NCI-H82 treated with DMSO at 0.1 percent for 48 hours (cell line): ENCODE measurements around the gene BNIP2.
"Not testable (repeated sequence)": the region's sequence is repeated elsewhere in the genome, so short reads cannot be mapped to it uniquely, and the experiment has no call there.

ENCODE experiments used
- DNase-seq: peaks from one replicate; lab custom pipeline; 2025; ENCODE audit not compliant: unreplicated experiment; lab: John Stamatoyannopoulos, UW

BNIP2 gene

DNA sequence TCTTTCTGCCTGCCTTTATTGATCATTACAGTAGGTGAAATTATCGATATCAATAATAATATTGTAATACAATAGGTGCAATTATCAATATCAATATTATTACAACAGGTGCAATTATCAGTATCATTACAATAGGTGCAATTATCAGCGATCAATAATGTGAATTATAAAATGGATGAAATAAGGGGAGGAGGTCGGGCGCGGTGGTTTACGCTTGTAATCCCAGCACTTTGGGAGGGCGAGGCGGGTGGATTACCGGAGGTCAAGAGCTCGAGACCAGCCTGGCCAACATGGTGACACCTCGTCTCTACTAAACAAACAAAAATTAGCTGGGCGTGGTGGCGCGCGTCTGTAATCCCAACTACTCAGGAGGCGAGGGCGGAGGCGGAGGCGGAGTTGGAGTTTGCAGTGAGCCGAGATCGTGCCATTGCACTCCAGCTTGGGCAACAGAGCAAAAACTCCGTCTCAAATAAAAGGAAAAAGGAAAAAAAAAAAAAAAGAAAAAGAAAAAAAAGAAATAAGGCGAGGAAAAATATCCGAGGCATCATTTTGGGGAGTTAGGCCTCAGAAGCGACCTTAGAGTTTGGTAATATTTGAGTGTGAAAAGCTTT is 611 bp upstream of the BNIP2 start:
- peak; percentile 64 for DNase-seq

DNA sequence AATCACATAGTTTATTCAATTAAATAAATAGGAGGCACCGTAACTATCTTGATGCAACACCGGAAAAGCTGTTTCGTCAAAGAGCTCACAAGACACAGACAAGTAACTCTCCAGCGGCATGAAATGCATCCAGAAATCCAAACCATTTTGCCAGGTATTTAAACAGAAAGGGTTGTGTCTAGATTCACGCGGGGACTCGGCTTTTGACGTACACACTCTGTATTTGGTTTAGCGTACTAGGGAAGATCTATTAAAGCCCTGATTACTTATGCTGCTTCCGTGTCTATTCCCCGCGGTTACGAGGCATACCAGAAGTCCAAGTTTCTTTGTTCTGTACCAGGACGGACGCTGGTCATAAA is 718 bp downstream of the BNIP2 start:
- no peak for DNase-seq

DNA sequence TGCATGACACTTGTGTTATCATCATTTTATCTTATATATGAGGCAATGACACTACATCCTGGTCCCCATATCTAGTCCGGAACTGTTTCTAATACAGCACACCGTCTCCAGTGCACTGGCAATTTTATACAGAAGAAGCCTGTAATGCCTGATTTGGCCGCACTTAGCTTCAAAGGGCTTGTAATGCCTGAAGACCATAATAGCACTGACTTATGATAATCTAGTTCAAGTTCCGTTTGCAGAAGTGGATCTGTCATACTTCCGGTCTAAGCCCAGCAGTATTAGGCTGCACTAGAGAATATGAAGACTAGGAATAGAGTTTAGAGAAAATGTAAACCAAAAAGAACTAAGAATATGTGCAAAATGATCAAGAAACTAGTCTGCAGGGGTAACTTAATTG is 1.3 kb downstream of the BNIP2 start:
- no peak for DNase-seq

DNA sequence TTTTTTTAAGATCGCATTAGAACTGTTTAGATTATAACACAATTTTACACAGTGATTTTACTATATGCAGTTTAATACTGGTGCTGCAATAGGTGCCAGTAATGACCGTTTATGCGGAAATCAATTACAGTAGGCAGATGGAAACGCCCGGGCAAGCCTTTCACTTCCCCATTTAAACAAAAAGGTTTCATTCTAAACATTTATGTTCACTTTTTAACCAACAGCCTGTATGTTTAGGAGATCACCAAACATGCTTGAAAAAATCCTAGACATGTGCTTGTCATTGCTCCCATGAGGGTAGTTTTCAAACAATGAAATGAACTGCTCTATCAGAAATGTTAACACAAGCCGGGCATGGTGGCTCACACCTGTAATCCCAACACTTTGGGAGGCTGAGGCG is 2.7 kb downstream of the BNIP2 start:
- DNase-seq = no peak

DNA sequence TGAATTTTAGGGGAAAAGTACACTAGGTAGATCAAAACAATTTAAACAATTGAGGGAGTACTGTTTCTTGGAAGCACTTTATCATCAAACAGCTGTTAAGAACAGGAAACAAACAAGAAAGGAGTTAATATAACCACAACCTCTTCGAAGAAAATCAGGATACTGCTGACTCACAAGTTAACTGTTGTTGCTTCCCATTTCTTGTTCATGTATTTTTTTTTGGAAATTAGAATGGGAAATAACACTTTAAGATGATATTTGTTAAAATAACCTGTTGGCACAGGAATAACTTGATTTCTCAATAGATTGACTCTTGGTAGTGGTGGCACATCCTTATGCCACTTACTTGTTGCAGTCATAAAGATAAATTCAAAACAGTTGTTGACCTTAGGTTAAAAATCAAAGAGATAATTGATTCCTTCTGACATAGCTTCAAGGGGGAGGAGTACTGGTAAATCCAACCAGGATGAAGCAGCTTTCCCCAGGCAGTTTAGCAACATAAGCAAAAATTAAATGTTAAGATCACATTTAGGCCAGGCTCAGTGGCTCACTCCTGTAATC is 3.3 kb downstream of the BNIP2 start:
- no peak for DNase-seq

DNA sequence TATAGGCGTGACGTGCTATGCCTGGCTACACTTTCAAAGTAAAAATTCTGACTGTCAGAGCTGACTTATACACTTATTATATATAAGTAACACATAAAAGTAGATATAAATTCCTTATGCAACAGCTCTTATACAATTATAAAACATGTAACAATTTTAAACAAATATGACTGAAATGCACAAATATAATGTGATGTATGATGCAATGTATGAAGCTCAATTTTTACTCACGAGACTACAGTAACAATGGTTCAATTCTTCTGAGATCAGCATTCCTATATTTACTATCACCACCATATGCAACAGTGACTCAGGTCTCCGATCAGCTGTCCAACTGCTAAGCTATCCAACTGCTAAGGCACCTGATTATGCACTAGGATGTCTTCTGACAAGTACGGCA is 8.2 kb downstream of the BNIP2 start:
- DNase-seq = no peak

DNA sequence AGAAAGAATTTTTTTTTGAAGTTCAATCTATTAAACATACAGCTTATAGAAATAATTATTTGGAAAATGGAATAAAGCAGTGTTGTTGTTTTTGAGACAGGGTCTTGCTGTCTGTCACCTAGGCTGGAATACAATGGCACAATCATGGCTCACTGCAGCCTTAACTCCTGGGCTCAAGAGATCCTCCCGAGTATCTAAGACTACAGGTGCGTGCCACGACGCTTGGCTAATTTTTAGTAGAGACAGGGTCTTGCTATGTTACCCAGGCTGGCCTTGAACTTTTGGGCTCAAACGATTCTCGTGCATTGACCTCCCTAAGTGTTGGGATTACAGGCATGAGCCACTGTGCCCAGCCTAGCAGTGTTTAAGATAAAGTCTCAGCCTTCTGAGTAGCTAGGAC is 8.8 kb downstream of the BNIP2 start:
- DNase-seq = no peak

DNA sequence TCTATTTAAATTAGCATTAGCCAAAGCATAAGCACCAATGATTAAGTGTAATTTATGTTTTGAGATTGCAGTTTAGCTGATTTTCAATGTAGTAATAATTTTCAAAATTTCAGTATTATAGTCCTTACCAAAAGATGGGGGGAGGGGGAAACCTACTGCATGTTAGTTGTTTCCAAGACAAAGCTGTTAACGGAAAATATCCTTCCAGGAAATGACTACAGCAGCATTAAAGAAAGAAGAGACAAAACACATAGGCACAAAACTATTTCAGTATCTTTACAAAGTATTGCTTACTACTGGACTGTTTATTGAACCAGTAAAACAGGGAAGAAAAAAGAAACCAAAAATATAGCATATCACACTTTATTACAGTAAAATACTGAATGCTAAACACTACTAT is 10.5 kb downstream of the BNIP2 start:
- DNase-seq = no peak

DNA sequence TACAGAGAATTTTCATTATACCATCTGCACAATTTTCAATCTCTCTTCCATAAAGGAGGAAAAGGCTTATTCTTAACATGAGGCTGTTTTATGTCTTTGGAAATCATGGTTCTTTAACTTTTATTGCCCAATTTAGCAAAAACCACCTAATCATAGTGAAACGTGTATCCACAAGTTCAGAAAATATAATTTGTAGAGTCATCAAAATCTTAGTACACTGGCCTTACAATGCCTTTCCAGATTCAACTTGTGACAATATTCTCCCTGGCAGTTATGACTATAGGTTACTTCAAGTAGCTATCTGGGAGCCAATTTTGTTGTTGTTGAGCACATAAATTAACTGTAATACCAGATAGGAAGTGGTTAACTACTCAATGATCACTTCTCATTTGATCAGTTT is 10.9 kb downstream of the BNIP2 start:
- DNase-seq = no peak

DNA sequence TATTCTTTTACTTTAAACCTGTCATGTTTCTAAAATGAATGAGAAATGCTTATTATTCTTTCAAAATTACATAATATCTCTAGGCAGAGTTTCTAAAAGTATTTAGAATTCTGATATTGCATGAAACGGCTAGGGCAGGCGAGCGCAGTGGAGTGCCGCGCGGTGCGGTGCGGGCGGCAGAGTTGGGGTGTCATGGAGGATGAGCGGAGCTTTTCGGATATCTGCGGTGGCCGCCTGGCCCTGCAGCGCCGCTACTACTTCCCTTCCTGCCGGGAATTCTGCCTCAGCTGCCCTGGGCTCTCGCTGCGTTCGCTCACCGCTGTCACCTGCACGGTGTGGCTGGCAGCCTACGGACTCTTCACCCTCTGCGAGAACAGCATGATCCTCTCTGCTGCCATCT is 12.6 kb downstream of the BNIP2 start:
- DNase-seq = no peak

DNA sequence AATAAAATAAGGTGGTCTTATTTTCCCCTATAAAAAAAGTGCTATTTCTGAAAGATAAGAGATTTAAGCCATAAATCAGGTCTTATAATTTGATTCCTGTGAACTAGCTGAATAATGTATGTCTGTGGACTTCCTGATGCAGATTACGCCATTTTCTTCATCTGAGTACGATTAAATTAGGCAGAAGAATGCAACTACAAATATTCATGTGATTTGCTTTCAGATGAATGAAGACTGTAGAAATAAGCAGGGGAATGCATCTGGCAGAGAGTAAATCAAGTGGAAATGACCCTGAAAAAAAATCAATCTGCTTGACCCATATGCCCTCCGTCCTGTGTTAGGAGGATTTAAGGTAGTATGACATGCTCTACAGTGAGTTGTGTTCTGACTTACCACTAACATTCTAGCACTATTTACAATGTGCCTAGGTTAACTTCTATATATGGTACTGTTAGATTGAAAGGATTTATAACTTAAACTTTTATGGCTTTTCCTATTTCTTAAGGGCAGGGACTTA is 14.7 kb downstream of the BNIP2 start:
- DNase-seq = no peak

DNA sequence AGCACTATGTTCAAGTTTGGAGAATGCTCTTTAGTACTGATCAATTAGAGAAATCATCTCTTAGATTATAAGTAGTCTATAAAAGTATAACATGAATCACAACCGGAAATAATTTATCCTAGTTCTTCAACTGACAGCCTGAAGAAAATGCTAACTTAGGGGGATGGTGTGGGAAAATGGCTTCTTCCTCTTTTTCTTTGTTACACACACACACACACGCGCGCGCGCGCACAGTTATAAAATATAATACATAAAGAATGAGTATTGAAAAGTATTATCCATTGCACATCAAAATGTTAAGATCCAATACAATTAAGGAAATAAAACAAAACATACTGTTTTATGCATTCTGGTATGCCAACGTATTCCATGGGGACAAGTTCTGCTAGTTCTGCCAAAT is 20.6 kb downstream of the BNIP2 start:
- DNase-seq = no peak

DNA sequence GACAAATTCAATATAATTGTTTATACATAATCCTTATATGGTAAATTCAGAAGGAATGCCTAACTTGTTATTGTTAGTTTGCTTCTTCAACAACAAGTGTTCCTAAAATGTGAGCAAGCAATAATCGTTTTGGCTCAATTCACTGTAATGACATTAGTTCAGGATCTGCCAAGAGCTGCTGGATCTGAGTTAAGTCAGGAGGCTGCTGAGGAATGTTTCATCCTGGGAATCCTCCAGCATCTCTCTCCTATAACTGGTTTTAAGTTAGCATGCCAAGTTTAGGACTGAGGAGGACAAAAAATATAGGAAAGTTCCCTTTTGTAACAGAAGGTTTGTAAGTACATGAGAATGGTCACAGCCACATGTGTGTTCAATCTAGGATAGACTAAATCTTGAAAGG is 26.9 kb downstream of the BNIP2 start:
- no peak for DNase-seq

DNA sequence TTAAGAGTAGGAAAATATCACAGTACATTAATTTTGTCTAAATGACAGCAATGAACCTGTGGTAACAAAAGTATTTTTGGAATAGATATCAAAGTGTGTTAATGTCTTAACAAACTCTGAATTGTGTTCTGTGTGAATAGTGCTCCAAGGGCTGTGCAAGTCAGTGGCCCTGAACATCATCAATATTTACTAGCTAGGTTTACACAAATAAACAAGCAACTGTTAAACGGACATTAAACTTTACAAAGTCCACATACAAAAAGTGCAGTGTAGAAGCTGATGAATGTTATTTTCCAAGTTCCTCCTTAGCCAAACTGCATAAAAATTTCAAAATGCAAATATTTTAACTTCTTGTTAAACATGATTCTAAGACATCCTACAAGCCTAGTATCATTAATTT is 29.8 kb downstream of the BNIP2 start:
- no peak for DNase-seq

DNA sequence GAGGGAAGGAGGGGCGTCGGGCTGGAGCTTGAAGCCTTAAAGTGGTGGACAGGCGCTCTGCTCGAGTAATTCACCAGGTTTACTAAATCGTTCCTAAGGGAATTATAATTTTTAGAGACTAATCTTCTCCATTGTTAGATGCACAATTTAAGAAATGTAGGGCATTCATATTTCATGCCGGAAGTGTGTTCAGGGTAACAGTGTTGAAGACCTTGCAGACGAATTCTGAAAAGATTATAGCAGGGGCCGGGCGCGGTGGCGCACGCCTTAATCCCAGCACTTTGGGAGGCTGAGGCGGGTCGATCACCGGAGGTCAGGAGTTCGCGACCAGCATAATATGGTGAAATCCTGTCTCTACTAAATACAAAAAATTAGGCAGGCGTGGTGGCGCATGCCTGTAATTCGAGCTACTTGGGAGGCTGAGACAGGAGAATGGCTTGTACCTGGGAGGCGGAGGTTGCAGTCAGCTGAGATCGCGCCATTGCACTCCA is 31.4 kb downstream of the BNIP2 start:
- no peak for DNase-seq

DNA sequence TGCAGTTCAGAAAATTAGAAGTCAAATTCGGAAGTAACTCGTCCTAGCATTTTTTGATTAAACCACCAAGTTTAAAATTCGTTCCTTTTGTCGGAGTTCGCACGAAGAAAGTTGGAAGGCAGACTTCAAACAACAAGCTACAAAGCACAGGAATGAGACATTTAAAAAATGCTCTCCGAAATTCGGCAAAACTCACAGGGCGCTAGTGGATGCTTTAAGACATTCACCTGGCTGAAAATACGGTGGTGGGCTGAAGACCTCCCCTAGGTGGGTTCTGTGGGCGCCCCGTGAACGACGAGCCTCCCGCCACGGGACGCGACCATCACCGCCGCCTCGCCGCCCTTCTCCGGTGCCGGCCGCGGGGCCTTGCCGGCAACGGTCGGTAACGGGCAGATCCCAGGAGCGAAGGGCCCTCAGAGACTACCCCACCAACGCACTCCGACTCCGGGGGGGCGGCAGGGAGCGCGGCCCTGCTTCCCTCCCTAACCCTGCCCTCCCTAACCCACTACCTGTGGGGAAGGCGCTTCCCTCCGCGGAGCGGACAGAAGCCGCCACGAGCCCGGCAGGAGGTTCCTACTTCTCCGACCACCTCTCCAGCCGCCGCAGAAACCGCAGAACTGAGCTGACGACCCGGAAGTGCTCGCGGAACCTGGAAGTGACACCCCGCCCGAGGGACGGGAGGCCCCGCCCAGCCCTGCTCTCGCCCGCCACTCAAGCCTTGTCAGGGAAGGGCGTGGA is 32.1 kb downstream of the BNIP2 start, which contains the start of gene GTF2A2:
Gene GTF2A2, minus strand, starts transcription at position 619 of the 738 bp plus-strand sequence. CDS start 5,238 bp downstream, outside the sequence.
- peak; percentile 77 for DNase-seq

DNA sequence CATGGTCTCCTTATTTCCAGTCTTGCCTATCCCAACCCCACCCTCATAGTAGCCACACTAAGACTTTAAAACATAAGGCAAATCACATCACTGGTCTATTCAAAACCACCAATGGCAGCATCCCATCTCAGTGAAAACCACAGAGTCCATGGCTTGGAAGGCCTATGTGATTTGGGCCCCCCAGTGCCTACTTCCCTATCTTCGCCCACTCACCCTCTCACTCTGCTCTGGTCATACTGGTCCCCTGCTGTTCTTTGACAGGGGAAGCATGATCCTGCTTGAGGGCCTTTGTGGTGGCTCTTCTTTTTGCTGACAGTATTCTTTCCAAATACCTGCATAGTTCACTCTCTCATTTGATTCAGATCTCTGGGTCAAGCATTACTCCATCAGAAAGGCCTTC is 35.1 kb downstream of the BNIP2 start:
- no peak for DNase-seq

DNA sequence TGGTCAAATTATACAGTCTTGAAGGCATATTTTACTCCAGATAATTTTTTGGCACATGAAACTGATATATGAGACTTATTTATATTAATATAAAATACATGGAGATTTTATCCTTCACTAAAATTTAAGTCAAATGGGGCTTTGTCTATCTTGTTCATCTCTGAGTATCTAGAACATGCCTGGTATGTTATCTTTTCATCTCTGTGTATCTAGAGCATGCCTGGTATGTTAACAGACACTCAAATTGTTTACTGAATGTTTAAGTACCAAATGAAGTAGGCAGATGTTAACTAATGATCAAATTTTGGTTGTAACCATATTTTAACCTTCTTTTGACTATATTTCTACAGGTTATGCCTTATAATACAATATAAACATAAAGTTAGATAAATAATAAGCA is 39.5 kb downstream of the BNIP2 start:
- DNase-seq = no peak

DNA sequence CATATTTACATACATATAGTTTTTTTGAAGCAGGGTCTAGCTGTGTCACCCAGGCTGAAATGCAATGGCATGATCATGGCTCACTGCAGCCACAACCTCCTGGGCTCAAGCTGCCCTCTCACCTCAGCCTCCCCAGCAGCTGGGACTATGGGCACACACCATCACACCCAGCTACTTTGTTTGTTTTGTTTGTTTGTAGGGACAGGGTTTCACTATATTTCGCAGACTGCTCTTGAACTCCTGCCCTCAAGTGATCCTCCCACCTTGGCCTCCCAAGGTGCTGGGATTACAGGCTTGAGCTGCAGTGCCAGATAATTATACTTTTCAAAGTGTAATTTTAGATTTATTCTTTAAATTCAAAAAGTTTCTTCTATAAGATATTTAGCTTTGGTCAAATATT is 42.0 kb downstream of the BNIP2 start:
- no peak for DNase-seq

DNA sequence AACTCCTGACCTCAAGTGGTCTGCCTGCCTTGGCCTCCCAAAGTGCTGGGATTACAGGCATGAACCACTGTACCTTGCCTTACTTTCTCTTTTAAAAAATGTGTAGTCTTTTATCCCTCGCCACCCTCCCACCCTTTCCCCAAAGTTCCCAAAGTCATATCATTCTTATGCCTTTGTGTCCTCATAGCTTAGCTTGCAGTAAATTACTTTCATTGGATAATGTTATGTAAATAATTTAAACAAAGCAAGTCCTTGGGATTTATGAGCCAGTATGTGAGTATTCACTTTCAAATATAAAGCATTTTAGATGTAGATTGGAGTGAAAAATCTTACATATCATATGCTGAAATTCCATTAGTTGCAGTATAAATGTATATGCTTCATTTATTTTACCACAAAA is 42.8 kb downstream of the BNIP2 start:
- DNase-seq = no peak

DNA sequence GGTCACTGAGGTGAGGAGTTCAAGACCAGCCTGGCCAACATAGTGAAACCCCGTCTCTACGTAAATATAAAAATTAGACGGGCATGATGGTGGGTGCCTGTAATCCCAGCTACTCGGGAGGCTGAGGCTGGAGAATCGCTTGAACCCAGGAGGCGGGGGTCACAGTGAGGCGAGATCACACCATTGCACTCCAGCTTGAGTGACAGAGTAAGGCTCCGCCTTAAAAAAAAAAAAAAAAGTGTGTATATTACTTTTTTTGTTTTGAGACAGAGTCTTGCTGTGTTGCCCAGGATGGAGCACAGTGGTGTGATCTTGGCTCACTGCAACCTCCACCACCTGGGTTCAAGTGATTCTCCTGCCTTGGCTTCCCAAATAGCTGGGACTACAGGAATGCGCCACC is 43.3 kb downstream of the BNIP2 start:
- DNase-seq = not testable (repeated sequence)

DNA sequence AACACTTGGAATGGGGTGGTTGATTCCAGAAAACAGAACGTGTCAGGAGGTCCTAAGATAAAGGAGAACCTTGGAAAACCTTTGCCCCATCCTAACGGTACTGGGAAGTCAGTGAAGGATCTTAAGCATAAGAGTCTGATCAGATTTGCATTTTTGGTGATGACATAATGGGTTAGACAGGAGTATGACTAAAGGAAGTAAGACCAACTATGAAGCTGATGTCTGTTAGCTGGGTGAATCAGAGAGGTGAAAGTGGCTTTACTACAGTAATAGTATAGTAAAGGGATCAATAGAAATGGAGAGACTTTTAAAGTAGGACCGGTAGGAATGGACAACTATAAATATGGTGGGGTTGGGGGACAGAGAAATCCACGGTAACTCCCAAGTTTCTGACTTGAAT is 44.4 kb downstream of the BNIP2 start:
- DNase-seq = no peak
